ENCODE results near the gene PTGFR. TPM values are rescaled to one million over a fixed set of nuclear protein-coding genes. Genes with fewer than 3 reads are reported as not detected.

The PTGFR gene
- polyA plus RNA-seq, 3 donors = 0.43 to 0.88 TPM; not detected in 1

- H3K36me3 ChIP-seq (replicated peaks in 1 of 2; ENCODE audit: control insufficient read depth in 1 of 2, insufficient read depth in 2 of 2, low read length in 2 of 2) = no peaks in the 10 kb centered on the region
- intact Hi-C loops (cut with micrococcal nuclease) = no loop called here
- peak overlapping the region; percentile 20 for H3K9ac ChIP-seq (ENCODE audit: insufficient read depth, low read length, poor library complexity, severe bottlenecking)
- peak overlapping the region; percentile 62 for H3K4me2 ChIP-seq (replicated peaks; ENCODE audit: extremely low read depth, low read length, poor library complexity, severe bottlenecking)
- H3K4me1 ChIP-seq (ENCODE audit: control insufficient read depth in 1 of 2, insufficient read depth in 2 of 2, low read length in 2 of 2) = peaks cover 7 to 8% of the 10 kb centered on the region in 2 donors
- H2AFZ ChIP-seq (ENCODE audit: insufficient read depth, low read depth, low read length, poor library complexity, severe bottlenecking) = peak overlapping the region; percentile 60
- Mint-ChIP-seq H3K9me3 (peaks cover 0 to 17% (median 7%) of the 10 kb centered on the region in 7 donors), H3K27me3 (ENCODE audit: low read depth in 3 of 3) (peaks cover 30 to 35% (median 34%) of the 10 kb centered on the region in 3 donors), H3K36me3 (no peaks in the 10 kb centered on the region), H3K4me1 (peaks cover 14% of the 10 kb centered on the region), H3K4me3 (peak overlapping the region; percentile 76 to 95), H3K27ac (peak overlapping the region in 4 of 7 donors; percentile 27 to 64 (median 47))
- WGBS (ENCODE audit: insufficient coverage) = 7% methylated on average over 35 of the region's 37 CpGs
- TF ChIP-seq CTCF (IDR thresholded peaks at IDR 0.05) = no peak
- no peaks in the 10 kb centered on the region for H3K9me3 ChIP-seq (replicated peaks in 1 of 2; ENCODE audit: control insufficient read depth in 1 of 2, insufficient read depth in 1 of 2, low read length in 2 of 2)
- H3K27me3 ChIP-seq (ENCODE audit: control insufficient read depth in 2 of 2, insufficient read depth in 2 of 2, low read length in 2 of 2) = peaks cover 21 to 32% of the 10 kb centered on the region in 2 donors
- DNase-seq = no peak
- H3K4me3 ChIP-seq (replicated peaks in 1 of 3; ENCODE audit: low read depth in 2 of 3, low read length in 3 of 3) = peak overlapping the region; percentile 24 to 69 (median 36)
- H3K79me2 ChIP-seq (ENCODE audit: insufficient read depth, low read length) = no peaks in the 10 kb centered on the region
- H4K20me1 ChIP-seq (ENCODE audit: insufficient read depth, low read length) = no peaks in the 10 kb centered on the region
- H3K27ac ChIP-seq (ENCODE audit: low read depth in 1 of 2, low read length in 2 of 2) = no peak overlapping the region
Observed at GRCh38 chr1:78491451-78492071, 787 bp downstream of the PTGFR start.

GRCh38 chr1:78492386-78492950 lies 1.7 kb downstream of the PTGFR start:
- H3K36me3 Mint-ChIP-seq = no peaks in the 10 kb centered on the region
- Histone ChIP-seq H3K79me2 (ENCODE audit: insufficient read depth, low read length) (no peaks in the 10 kb centered on the region), H3K4me1 (ENCODE audit: control insufficient read depth in 1 of 2, insufficient read depth in 2 of 2, low read length in 2 of 2) (peaks cover 7 to 8% of the 10 kb centered on the region in 2 donors), H3K4me3 (replicated peaks in 1 of 3; ENCODE audit: low read depth in 2 of 3, low read length in 3 of 3) (peak overlapping the region in 1 of 3 experiments; percentile 69), H4K20me1 (ENCODE audit: insufficient read depth, low read length) (no peaks in the 10 kb centered on the region), H3K36me3 (replicated peaks in 1 of 2; ENCODE audit: control insufficient read depth in 1 of 2, insufficient read depth in 2 of 2, low read length in 2 of 2) (no peaks in the 10 kb centered on the region), H2AFZ (ENCODE audit: insufficient read depth, low read depth, low read length, poor library complexity, severe bottlenecking) (peak overlapping the region; percentile 60), H3K9me3 (replicated peaks in 1 of 2; ENCODE audit: control insufficient read depth in 1 of 2, insufficient read depth in 1 of 2, low read length in 2 of 2) (no peaks in the 10 kb centered on the region), H3K9ac (ENCODE audit: insufficient read depth, low read length, poor library complexity, severe bottlenecking) (no peak overlapping the region), H3K27me3 (ENCODE audit: control insufficient read depth in 2 of 2, insufficient read depth in 2 of 2, low read length in 2 of 2) (peaks cover 21 to 32% of the 10 kb centered on the region in 2 donors), H3K27ac (ENCODE audit: low read depth in 1 of 2, low read length in 2 of 2) (no peak overlapping the region), H3K4me2 (replicated peaks; ENCODE audit: extremely low read depth, low read length, poor library complexity, severe bottlenecking) (peak overlapping the region; percentile 62)
- H3K9me3 Mint-ChIP-seq = peaks cover 0 to 17% (median 5%) of the 10 kb centered on the region in 7 donors
- no peak overlapping the region for H3K27ac Mint-ChIP-seq
- intact Hi-C loops (cut with micrococcal nuclease) = no loop called here
- WGBS (ENCODE audit: insufficient coverage) = 89% methylated on average over 6 of the region's 12 CpGs
- peaks cover 29 to 34% (median 33%) of the 10 kb centered on the region in 3 donors for H3K27me3 Mint-ChIP-seq (ENCODE audit: low read depth in 3 of 3)
- TF ChIP-seq CTCF (IDR thresholded peaks at IDR 0.05) = no peak
- peaks cover 14% of the 10 kb centered on the region for H3K4me1 Mint-ChIP-seq
- no peak for DNase-seq
- H3K4me3 Mint-ChIP-seq = peak overlapping the region in 1 of 2 donors; percentile 51

Measured in CD14-positive monocyte (primary cell).